ENCODE measurements around the gene POP4.

Gene POP4

DNA sequence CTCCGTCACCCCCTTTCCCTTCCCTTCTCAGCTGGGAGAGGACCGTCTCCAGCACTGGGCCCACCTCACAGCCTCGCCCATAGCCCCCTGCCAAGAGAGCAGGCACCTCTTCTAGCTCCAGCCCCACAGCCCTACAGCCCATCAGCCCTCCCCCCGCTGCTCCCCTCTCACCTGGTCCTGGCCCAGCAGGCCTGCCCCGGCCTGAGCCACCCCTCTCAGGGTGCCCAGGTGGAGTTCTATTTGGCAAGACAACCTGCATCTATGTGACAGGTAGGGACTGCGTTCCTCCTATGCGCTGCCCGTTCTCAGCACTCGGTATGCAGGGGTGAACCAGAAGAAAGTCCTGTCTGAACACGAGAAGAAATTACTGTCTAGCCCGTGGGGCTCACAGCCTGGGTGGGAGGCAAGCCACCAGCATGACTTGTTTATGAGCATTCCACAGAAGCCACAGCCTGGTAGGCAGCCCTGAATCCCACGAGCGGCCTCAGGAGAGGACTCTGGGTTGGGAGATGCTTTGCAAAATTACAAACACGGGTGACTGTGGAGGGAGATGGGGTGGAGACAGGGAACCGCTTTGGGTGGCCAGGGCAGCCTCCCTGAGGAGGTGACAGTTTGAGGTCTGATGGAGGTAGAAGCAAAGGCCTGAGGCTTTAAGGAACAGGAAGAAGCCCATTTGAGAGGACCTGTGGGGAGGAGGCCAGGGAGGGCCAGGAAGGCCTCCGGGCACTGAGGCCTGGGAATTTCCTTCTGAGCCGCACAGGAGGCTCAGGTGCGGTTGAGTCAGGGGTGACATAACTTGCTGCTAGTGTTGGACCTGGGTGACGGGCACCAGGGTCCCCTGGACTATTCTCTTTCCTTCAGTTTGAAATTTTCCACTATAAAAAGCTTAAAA, 58.0 kb downstream of the POP4 start:
- ChIA-PET CTCF (interaction anchor here (0.6 to 1.3 kb wide), 3 partner anchors 14 to 96 kb away, joined by 3 to 4 read pairs (median 4); no protein-coding TSS in a partner anchor), POLR2A (ENCODE audit: low non-redundant PET) (interaction anchor here (1.2 kb wide), 1 partner anchor 58 kb away, joined by 5 read pairs; the partner anchor contains the start of gene POP4)
- H3K27ac ChIP-seq: peak overlapping the region; percentile 84
- TF ChIP-seq, protein P1, sequence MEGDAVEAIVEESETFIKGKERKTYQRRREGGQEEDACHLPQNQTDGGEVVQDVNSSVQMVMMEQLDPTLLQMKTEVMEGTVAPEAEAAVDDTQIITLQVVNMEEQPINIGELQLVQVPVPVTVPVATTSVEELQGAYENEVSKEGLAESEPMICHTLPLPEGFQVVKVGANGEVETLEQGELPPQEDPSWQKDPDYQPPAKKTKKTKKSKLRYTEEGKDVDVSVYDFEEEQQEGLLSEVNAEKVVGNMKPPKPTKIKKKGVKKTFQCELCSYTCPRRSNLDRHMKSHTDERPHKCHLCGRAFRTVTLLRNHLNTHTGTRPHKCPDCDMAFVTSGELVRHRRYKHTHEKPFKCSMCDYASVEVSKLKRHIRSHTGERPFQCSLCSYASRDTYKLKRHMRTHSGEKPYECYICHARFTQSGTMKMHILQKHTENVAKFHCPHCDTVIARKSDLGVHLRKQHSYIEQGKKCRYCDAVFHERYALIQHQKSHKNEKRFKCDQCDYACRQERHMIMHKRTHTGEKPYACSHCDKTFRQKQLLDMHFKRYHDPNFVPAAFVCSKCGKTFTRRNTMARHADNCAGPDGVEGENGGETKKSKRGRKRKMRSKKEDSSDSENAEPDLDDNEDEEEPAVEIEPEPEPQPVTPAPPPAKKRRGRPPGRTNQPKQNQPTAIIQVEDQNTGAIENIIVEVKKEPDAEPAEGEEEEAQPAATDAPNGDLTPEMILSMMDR (conservative IDR thresholded peaks at IDR 0.05; ENCODE audit: low read depth): no peak
- no peak for DNase-seq (ENCODE audit: low spot score)

DNA sequence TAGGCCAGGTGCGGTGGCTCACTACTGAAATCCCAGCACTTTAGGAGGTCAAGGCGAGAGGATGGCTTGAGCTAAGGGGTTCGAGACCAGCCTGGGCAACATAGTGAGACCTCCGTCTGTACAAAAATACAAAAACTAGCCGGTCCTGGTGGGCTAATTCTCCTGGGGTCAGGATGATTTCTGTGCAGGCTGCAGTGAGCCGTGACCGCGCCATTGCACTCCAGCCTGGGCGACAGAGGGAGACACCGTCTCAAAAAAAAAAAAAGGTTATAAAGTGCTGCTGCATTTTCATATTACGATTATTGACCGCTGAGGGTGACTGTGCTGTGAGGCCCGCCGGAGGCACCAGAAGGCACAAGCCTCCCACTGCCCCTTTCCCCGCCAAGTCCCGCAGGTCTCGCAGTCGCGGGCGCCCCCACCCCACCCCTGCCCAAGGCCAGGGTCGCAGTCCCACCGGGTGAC, 58.7 kb downstream of the POP4 start:
- no peak for DNase-seq (ENCODE audit: low spot score)
- ChIA-PET CTCF (interaction anchor here (0.7 to 2.0 kb wide), 5 partner anchors 11 to 179 kb away, joined by 3 to 7 read pairs (median 5); no protein-coding TSS in a partner anchor), POLR2A (ENCODE audit: low non-redundant PET) (interaction anchor here (0.7 to 1.2 kb wide), 2 partner anchors 30 to 59 kb away, joined by 3 to 5 read pairs; partner anchors contain the start of gene POP4)
- peak overlapping the region; percentile 84 for H3K27ac ChIP-seq
- TF ChIP-seq, protein P1 (conservative IDR thresholded peaks at IDR 0.05; ENCODE audit: low read depth): no peak; the same call in 1 of the 2 replicates

DNA sequence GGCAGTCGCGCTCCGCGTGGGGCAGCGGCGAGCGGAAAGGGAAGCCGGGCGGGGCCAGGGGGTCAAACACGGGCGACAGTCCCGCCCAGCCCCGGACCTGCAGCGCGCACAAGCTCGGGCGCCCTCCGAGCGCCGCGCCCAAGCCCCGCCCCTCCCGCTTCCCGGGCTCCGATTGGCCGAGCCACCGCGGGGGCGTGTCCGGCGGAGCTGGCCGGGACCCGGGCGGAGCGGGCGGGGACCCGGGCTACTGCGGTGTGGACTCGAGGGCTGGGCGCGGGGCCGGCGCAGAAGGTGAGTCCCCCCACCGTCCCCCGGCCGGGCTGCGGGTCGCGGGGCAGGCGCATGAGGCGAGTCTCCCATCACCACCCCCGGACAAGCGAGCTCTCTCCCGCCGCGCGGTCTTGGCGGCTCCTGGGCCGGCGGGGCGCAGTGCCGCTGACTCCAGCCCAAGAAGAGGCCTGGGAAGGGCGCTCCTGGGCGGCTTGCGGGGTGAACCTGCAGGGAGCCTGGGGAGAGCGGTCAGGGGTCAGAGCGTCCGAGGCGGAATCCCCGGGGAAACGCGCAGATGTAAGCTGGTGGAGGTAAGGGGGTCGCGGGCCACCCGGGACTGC, 59.2 kb downstream of the POP4 start, which contains the start of gene PLEKHF1:
TSS of gene PLEKHF1 (plus strand) at position 247 of the 611 bp plus-strand sequence. CDS start 8,379 bp downstream, outside the sequence.
- peak within 1 kb of the TSS; percentile 84 for H3K27ac ChIP-seq
- peak; percentile 86 for DNase-seq (ENCODE audit: low spot score)
- ChIA-PET CTCF (interaction anchor here (0.7 to 2.0 kb wide), 5 partner anchors 11 to 178 kb away, joined by 3 to 7 read pairs (median 5); no protein-coding TSS in a partner anchor), POLR2A (ENCODE audit: low non-redundant PET) (interaction anchor here (0.7 to 1.2 kb wide), 2 partner anchors 31 to 60 kb away, joined by 3 to 5 read pairs; partner anchors contain the start of gene POP4)
- TF ChIP-seq, protein P1 (conservative IDR thresholded peaks at IDR 0.05; ENCODE audit: low read depth): no peak

DNA sequence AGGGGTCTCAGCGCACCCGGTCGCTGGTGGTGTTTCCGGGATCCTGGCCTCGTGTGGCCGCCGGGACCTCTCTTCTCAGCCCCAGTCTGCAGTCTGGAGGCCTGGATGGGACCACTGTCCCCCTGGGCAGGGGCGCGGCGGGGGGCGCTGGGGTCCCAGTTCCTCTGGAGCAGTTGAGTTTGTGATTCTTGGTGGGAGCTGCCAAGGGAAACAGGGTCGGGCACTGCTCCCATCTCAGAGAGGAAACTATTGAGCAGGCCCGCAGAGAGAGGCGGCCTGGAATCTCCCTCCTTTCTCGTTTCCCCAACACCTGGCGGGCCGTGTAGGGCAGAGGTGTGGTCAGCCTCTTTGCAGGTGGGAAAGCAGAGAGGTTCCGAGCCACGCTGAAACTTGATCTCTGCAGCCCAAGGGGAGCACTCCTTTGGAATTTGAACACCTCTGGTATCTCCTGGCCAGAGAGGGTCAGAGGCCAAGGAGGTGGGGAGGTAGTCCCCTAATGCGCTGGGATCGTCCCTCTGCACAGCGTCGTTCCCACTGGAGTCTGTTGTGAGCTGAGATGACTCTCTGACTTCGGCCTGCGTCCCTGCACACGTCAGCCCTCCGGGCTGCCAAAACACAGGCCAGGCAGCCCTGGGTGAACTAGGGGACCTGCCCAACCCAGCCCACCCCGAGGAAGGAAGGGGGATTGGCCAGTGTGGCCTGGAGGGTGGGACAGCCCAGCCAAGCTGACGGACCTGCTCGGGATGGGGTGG, 59.9 kb downstream of the POP4 start:
- CTCF ChIA-PET: interaction anchor here (0.6 to 2.0 kb wide), 5 partner anchors 10 to 56 kb away, joined by 3 to 7 read pairs (median 5); no protein-coding TSS in a partner anchor
- POLR2A ChIA-PET (ENCODE audit: low non-redundant PET): interaction anchor here (0.5 to 1.7 kb wide), 4 partner anchors 13 to 60 kb away, joined by 3 to 5 read pairs (median 4); partner anchors contain the start of gene POP4
- H3K27ac ChIP-seq: peak overlapping the region; percentile 84
- TF ChIP-seq, protein P1 (conservative IDR thresholded peaks at IDR 0.05; ENCODE audit: low read depth): no peak
- DNase-seq (ENCODE audit: low spot score): no peak

Data from RWPE1 (cell line).